HL-60 (cell line): ENCODE results near the gene ZC3H8.

Source experiments
- GABPA ChIP-seq: IDR thresholded peaks from 2 replicates; pipeline ENCODE4 v1.6.1; 2012; ENCODE audit warnings: low read depth
- REST ChIP-seq: IDR thresholded peaks from 2 replicates; pipeline ENCODE4 v1.6.1; 2012; ENCODE audit warnings: low read depth; ENCODE audit not compliant: insufficient replicate concordance
- SPI1 ChIP-seq: IDR thresholded peaks from 2 replicates; pipeline ENCODE4 v1.6.1; 2012; ENCODE audit warnings: low read depth, mild to moderate bottlenecking, borderline replicate concordance
- TF ChIP-seq, protein P1 (sequence below): IDR thresholded peaks from one replicate; pipeline ENCODE4 v1.5.1; 2011; ENCODE audit warnings: low read length, control low read depth, inconsistent platforms; ENCODE audit not compliant: insufficient read depth

DNA sequence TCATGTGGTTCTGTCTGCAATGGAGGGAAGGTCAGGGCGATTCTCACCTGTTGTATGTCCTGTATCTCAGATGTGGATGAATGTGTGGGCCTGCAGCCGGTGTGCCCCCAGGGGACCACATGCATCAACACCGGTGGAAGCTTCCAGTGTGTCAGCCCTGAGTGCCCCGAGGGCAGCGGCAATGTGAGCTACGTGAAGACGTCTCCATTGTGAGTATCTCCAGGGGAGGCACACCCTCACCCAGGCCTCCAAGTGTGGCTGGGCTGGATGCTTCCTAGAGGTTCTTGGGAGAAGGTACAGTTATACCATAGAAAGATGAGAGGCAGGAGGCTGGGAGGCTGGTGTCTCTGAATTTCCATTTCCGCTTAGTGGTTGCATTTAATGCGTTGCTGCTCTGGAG lies 69.7 kb downstream of the ZC3H8 start:
- TF ChIP-seq REST (no peak), GABPA (no peak), SPI1 (no peak)
- TF ChIP-seq, protein P1, sequence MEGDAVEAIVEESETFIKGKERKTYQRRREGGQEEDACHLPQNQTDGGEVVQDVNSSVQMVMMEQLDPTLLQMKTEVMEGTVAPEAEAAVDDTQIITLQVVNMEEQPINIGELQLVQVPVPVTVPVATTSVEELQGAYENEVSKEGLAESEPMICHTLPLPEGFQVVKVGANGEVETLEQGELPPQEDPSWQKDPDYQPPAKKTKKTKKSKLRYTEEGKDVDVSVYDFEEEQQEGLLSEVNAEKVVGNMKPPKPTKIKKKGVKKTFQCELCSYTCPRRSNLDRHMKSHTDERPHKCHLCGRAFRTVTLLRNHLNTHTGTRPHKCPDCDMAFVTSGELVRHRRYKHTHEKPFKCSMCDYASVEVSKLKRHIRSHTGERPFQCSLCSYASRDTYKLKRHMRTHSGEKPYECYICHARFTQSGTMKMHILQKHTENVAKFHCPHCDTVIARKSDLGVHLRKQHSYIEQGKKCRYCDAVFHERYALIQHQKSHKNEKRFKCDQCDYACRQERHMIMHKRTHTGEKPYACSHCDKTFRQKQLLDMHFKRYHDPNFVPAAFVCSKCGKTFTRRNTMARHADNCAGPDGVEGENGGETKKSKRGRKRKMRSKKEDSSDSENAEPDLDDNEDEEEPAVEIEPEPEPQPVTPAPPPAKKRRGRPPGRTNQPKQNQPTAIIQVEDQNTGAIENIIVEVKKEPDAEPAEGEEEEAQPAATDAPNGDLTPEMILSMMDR = no peak
